KMS-11 (cell line): ENCODE results near the gene ZCCHC10.

Source experiments
- H2AFZ ChIP-seq: fragments of 200-600 bp; sonication (generic); 2 replicates; pipeline ENCODE4 v1.6.1; 2016; ENCODE audit warnings: antibody characterized with exemption, mixed run types, low read depth
- H3K27ac ChIP-seq: fragments of 200-600 bp; sonication (generic); 2 replicates; pipeline ENCODE4 v1.6.1; 2016; ENCODE audit warnings: mild to moderate bottlenecking, mixed run types
- H3K27me3 ChIP-seq: fragments of 200-600 bp; sonication (generic); 2 replicates; pipeline ENCODE4 v1.6.1; 2017; ENCODE audit warnings: mild to moderate bottlenecking, low read depth, mixed run types, moderate library complexity; ENCODE audit not compliant: insufficient read depth
- H3K36me3 ChIP-seq: fragments of 200-600 bp; sonication (generic); 2 replicates; pipeline ENCODE4 v1.6.1; 2017; ENCODE audit warnings: mild to moderate bottlenecking, mixed run types; ENCODE audit not compliant: insufficient read depth
- H3K4me1 ChIP-seq: fragments of 200-600 bp; sonication (generic); 2 replicates; pipeline ENCODE4 v1.6.1; 2016; ENCODE audit warnings: mild to moderate bottlenecking, low read depth, mixed run types; ENCODE audit not compliant: poor library complexity, severe bottlenecking
- H3K4me2 ChIP-seq: fragments of 200-600 bp; sonication (generic); 2 replicates; pipeline ENCODE4 v1.7.0; 2016; ENCODE audit warnings: mild to moderate bottlenecking, mixed run types
- H3K4me3 ChIP-seq: fragments of 200-600 bp; sonication (generic); IDR thresholded peaks from 2 replicates; pipeline ENCODE4 v1.6.1; 2017; ENCODE audit warnings: low read depth, low read length, mixed read lengths; ENCODE audit not compliant: insufficient read depth
- H3K79me2 ChIP-seq: fragments of 200-600 bp; sonication (generic); 2 replicates; pipeline ENCODE4 v1.6.1; 2016; ENCODE audit warnings: low read depth, mixed run types; ENCODE audit not compliant: insufficient read depth
- H3K9ac ChIP-seq: fragments of 200-600 bp; sonication (generic); 2 replicates; pipeline ENCODE4 v1.6.1; 2016; ENCODE audit warnings: mild to moderate bottlenecking, mixed run types
- H4K20me1 ChIP-seq: fragments of 200-600 bp; sonication (generic); 2 replicates; pipeline ENCODE4 v1.6.1; 2016; ENCODE audit warnings: mild to moderate bottlenecking, mixed run types; ENCODE audit not compliant: insufficient read depth
- TF ChIP-seq, protein P1 (sequence below): fragments of 200-600 bp; sonication (generic); conservative IDR thresholded peaks from 2 replicates; pipeline ENCODE4 v1.6.1; 2017; ENCODE audit warnings: low read depth, mild to moderate bottlenecking, antibody characterized with exemption, low read length, moderate library complexity, mixed read lengths

ZCCHC10 gene

DNA sequence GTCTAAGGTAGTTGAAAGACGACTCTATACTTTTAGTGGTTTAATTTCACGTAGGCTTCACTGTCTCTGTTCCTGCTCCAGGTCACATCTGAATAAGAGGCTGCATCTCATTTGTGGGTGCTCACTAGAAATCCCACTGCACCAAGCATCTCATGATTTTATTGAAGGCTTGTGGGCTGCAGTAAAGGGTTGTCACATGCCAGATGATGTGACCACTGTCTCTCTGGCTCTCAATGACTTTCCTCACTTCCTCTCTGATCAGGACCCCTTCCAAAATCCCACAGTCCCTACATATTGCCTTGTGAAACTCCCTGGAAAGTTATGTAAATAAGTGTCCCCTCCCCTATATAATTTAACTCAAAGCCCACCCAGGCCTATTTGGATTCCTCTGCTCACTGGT, 8.9 kb upstream of the ZCCHC10 start:
- peaks cover 5% of the 10 kb centered on the region for H3K4me1 ChIP-seq
- no peak overlapping the region for H3K9ac ChIP-seq
- H3K36me3 ChIP-seq, result no peaks in the 10 kb centered on the region
- H3K4me3 ChIP-seq, result no peak overlapping the region
- no peaks in the 10 kb centered on the region for H3K27me3 ChIP-seq
- no peak overlapping the region for H2AFZ ChIP-seq
- no peak overlapping the region for H3K4me2 ChIP-seq
- no peak overlapping the region for H3K27ac ChIP-seq
- TF ChIP-seq, protein P1, sequence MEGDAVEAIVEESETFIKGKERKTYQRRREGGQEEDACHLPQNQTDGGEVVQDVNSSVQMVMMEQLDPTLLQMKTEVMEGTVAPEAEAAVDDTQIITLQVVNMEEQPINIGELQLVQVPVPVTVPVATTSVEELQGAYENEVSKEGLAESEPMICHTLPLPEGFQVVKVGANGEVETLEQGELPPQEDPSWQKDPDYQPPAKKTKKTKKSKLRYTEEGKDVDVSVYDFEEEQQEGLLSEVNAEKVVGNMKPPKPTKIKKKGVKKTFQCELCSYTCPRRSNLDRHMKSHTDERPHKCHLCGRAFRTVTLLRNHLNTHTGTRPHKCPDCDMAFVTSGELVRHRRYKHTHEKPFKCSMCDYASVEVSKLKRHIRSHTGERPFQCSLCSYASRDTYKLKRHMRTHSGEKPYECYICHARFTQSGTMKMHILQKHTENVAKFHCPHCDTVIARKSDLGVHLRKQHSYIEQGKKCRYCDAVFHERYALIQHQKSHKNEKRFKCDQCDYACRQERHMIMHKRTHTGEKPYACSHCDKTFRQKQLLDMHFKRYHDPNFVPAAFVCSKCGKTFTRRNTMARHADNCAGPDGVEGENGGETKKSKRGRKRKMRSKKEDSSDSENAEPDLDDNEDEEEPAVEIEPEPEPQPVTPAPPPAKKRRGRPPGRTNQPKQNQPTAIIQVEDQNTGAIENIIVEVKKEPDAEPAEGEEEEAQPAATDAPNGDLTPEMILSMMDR, result no peak
- H3K79me2 ChIP-seq, result no peaks in the 10 kb centered on the region
- H4K20me1 ChIP-seq, result no peaks in the 10 kb centered on the region

DNA sequence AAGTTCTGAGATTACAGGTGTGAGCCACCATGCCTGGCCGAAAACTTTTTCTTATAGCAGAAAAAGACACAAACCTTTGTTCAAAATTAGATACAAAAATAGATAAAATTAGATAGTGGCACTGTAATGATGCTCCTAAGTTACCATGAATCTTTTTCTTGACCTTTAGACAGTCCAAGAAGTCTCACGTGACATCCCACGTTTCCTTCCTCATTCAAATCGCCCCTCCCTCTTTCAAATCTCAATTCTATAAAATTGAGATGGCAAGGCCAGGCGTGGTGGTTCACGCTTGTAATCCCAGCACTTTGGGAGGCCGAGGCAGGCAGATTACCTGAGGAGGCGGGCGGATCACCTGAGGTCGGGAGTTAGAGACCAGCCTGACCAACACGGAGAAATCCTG, 7.7 kb upstream of the ZCCHC10 start:
- no peak overlapping the region for H3K4me3 ChIP-seq
- H3K9ac ChIP-seq, result no peak overlapping the region
- H3K79me2 ChIP-seq, result no peaks in the 10 kb centered on the region
- no peaks in the 10 kb centered on the region for H3K36me3 ChIP-seq
- H4K20me1 ChIP-seq, result no peaks in the 10 kb centered on the region
- no peaks in the 10 kb centered on the region for H3K27me3 ChIP-seq
- TF ChIP-seq, protein P1, result no peak
- H3K4me2 ChIP-seq, result no peak overlapping the region
- H3K27ac ChIP-seq, result no peak overlapping the region
- H3K4me1 ChIP-seq, result peaks cover 5% of the 10 kb centered on the region
- no peak overlapping the region for H2AFZ ChIP-seq

DNA sequence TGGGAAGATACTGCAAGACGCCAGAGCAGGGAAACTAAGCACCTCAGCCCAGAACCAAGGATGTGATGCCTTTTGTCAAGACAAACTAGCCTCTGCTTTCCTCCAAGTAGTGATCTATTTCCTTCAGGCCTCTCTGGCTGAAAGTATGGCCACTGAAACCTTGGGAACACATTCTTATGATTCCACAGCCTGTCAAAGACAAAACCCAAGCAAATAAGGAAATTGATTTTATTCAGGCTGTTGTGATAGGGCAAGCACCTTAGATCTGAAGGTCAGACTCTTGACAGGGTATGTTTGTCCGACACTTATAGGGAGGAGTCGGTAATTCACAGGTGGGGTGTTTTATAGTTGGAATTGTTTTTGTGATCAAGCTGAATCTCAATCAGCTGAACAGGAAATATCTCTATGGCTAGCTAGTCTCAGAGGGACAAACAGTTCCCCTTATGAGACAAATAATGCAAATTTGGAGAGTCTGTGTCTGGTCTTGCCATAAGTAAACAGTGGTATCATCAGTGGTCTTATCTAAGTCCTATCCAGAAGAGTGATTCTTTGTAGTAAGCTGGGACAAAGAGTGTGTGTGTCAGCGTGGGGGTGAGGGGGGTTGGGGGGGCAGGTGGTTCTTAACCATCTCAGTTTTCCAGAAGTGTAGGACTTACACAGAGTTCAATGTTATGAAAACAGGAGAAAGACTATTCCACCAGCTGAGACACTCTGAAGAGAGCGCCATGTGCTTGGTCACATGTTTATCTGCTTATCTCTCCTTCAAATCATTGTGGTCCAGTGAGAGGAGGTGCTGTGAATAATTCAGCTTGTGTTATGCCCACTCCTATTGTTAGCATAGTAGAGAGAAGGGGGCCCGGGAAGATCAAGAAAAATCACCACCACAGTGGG, 6.7 kb upstream of the ZCCHC10 start:
- TF ChIP-seq, protein P1, result no peak
- Histone ChIP-seq H3K27me3 (no peaks in the 10 kb centered on the region), H3K27ac (no peak overlapping the region), H3K4me1 (peaks cover 5% of the 10 kb centered on the region), H4K20me1 (no peaks in the 10 kb centered on the region), H2AFZ (no peak overlapping the region), H3K79me2 (no peaks in the 10 kb centered on the region), H3K9ac (no peak overlapping the region), H3K36me3 (no peaks in the 10 kb centered on the region), H3K4me3 (no peak overlapping the region), H3K4me2 (no peak overlapping the region)

DNA sequence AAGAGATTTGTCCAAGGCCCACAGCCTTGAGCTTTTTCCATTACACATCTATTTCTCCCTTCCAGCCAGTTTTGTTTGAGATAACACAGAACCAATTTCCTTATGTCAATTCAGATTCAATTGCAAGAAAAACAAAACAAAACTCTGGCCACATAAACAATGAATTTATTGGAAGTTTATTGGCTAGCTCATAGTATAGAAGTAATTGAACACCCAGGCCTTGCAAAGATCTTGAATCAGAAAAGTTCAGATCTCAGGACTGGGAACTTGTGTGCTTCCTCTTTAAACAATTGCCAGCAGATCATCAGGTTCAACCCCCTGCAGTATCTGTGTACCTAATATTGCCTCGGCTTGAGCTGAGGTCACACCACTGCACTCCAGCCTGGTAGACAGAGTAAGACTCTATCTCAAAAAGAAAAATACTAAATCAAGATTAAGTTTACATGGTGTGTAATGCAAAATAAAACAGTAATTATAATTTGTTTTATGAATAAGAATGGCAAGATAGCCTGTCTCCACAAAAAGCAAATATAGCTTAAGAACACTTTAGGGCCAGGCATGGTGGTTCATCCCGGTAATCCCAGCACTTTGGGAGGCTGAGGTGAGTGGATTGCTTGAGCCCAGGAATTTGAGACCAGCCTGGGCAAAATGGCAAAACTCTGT, 4.1 kb upstream of the ZCCHC10 start:
- Histone ChIP-seq H3K4me3 (no peak overlapping the region), H3K9ac (no peak overlapping the region), H3K36me3 (no peaks in the 10 kb centered on the region), H4K20me1 (no peaks in the 10 kb centered on the region), H3K4me2 (no peak overlapping the region), H3K27me3 (no peaks in the 10 kb centered on the region), H3K27ac (no peak overlapping the region), H3K4me1 (peaks cover 13% of the 10 kb centered on the region), H3K79me2 (peaks cover 4% of the 10 kb centered on the region; the same call in 1 of the 2 replicates), H2AFZ (no peak overlapping the region)
- TF ChIP-seq, protein P1, result no peak
